SK-N-SH treated with all-trans-retinoic acid at 6 μM for 48 hours (cell line): Measurements from ENCODE around the gene UNCX.

Experiments used
- ARNTL ChIP-seq: fragments of 450-650 bp; formaldehyde crosslinking; IDR thresholded peaks from 2 replicates; pipeline ENCODE4 v1.5.0; 2020; ENCODE audit warnings: low read depth, mild to moderate bottlenecking, moderate library complexity, borderline replicate concordance
- ESRRG ChIP-seq: fragments of 250-450 bp; sonication (Bioruptor Pico); IDR thresholded peaks from 2 replicates; pipeline ENCODE4 v1.6.1; 2021; ENCODE audit warnings: mild to moderate bottlenecking
- PATZ1 ChIP-seq: fragments of 250-450 bp; sonication (Bioruptor Pico); IDR thresholded peaks from 2 replicates; pipeline ENCODE4 v1.8.0; 2020; ENCODE audit warnings: mild to moderate bottlenecking, moderate library complexity, borderline replicate concordance
- PPARA ChIP-seq: fragments of 250-450 bp; sonication (Bioruptor Pico); IDR thresholded peaks from 2 replicates; pipeline ENCODE4 v1.5.0; 2020; ENCODE audit warnings: mild to moderate bottlenecking, borderline replicate concordance
- TOX ChIP-seq: fragments of 250-450 bp; sonication (Bioruptor Pico); IDR thresholded peaks from 2 replicates; pipeline ENCODE4 v1.8.0; 2021; ENCODE audit warnings: mild to moderate bottlenecking, moderate library complexity, borderline replicate concordance
- ZFP3 ChIP-seq: fragments of 250-450 bp; sonication (Bioruptor Pico); IDR thresholded peaks from 2 replicates; pipeline ENCODE4 v1.5.0; 2020; ENCODE audit warnings: mild to moderate bottlenecking, moderate library complexity
- ZFP30 ChIP-seq: fragments of 450-650 bp; formaldehyde crosslinking; IDR thresholded peaks from 2 replicates; pipeline ENCODE4 v1.5.0; 2022; ENCODE audit warnings: mild to moderate bottlenecking, moderate library complexity
- ZNF70 ChIP-seq: fragments of 450-650 bp; formaldehyde crosslinking; IDR thresholded peaks from 2 replicates; pipeline ENCODE4 v1.5.0; 2020; ENCODE audit warnings: mild to moderate bottlenecking, moderate library complexity

- TF ChIP-seq PATZ1 (CRISPR knock-in tag) (no peak), ZNF70 (CRISPR knock-in tag) (no peak), ZFP3 (CRISPR knock-in tag) (no peak), ARNTL (CRISPR knock-in tag) (no peak), ZFP30 (CRISPR knock-in tag) (no peak), PPARA (no peak), ESRRG (no peak), TOX (no peak)
These were observed 38.9 kb upstream of the UNCX start for GRCh38 chr7:1193593-1194424.
